ENCODE data around the gene CRYBG2. TPM values are rescaled to one million over a fixed set of nuclear protein-coding genes. Genes with fewer than 3 reads are reported as not detected.

Gene CRYBG2
- total RNA-seq, 2 donors from 2014 or later, result 3.9 to 4.8 TPM

DNA sequence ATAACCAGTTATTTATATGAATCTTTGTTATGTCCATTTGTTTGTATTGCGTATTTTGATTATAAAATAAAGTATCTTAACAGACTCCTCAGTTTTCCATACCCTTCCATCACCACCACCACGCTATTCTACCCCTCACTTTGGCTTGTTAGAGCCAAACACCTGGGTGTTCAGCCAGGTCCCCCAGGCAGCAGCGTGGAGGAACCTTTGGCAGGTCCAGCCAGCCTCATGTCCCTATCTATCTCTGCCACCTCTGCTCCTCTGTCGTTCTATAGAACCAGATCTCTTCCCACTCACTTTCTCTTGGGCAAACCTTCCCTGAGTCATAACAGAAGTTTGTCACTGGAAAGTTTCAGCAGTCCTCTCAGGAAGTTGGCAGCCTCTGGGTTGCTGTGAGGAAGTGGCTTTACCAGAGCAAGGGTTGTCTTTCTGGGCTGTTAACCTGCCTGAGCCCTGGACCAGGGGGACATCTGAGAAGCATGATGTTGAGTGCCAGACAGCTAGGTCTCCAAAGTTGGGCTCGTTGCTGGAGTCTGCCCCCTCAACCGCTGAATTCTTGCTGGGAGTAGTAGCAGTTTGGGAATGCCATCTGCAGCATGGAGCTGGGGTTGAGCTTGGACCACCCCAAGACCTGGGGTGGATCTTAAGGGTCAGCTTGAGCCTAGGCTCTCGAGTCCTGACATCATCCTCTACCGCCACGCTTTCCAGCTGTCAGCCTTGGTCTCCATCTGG is 75.0 kb downstream of the CRYBG2 start:
- peak; percentile 0 for TF ChIP-seq POLR2AphosphoS5 (IDR thresholded peaks at IDR 0.05)
- no peak for TF ChIP-seq CTCF (IDR thresholded peaks at IDR 0.05)
- peak; percentile 46 for DNase-seq (ENCODE audit: low spot score)
- Histone ChIP-seq H3K4me1 (replicated peaks) (peaks cover 23% of the 10 kb centered on the region), H3K4me3 (peak overlapping the region; percentile 77 to 91), H3K27ac (peak overlapping the region; percentile 87 to 92), H3K9me3 (no peaks in the 10 kb centered on the region), H3K36me3 (no peaks in the 10 kb centered on the region), H3K27me3 (replicated peaks; ENCODE audit: insufficient read depth) (no peaks in the 10 kb centered on the region)
- intact Hi-C loops (cut with DNase I), result loop anchor here (5.0 kb wide), 2 partner anchors 47 to 167 kb away; partner anchors contain the start of genes CEP85 and PDIK1L
- WGBS, result 36% methylated on average over 9 of the region's 9 CpGs

DNA sequence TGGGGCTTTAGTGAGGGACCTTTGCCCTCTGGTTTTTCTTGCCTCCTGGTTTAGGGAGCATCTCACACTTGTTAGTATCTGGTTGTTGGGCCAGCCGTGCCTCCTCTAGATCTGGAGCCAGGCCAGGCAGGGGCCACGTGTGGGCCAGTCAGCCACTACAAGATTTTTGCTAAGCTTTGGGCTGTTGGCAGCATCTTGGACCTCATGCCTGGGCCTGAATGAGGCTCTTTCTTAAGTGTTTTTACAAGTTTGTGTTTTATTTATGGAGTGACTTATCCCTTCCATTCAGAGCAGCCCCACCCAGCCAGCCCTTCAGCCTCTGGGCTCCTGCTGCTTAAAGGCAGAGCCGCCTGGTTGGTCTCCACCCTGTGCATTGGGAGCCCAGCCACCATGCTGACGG is 75.6 kb downstream of the CRYBG2 start:
- TF ChIP-seq CTCF (IDR thresholded peaks at IDR 0.05) (no peak), POLR2AphosphoS5 (IDR thresholded peaks at IDR 0.05) (peak; percentile 82), POLR2A (IDR thresholded peaks at IDR 0.05) (peak; percentile 27)
- H3K4me1 ChIP-seq (replicated peaks), result peaks cover 23% of the 10 kb centered on the region
- H3K4me3 ChIP-seq, result no peak overlapping the region
- H3K36me3 ChIP-seq, result no peaks in the 10 kb centered on the region
- peak; percentile 88 for DNase-seq (ENCODE audit: low spot score)
- H3K27me3 ChIP-seq (replicated peaks; ENCODE audit: insufficient read depth), result no peaks in the 10 kb centered on the region
- H3K27ac ChIP-seq, result peak overlapping the region; percentile 87 to 92
- 15% methylated on average over 4 of the region's 4 CpGs for WGBS
- intact Hi-C loops (cut with DNase I), result loop anchor here (5.0 kb wide), 2 partner anchors 46 to 166 kb away; partner anchors contain the start of genes CEP85 and PDIK1L
- H3K9me3 ChIP-seq, result no peaks in the 10 kb centered on the region

DNA sequence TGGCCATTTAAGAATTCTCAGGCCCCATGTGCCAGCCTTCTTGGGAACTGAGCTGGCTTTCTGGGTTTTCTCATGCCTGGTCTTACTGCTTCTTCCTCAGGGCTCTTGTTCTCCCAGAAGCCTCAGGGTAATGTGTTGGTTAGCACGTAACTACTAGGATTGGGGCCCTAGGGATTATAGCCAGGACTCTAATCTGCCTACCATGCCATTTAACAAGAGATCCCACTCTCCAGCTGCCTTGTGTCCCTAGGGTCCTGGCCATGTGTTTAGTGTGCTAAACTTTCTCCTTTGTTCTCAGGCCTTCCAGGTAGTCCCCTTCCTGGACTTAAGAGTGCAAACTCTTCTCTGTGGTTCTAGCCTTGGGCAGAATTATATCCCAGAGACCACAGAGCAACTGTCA is 76.2 kb downstream of the CRYBG2 start:
- TF ChIP-seq POLR2A (IDR thresholded peaks at IDR 0.05), result no peak
- no peak for TF ChIP-seq POLR2AphosphoS5 (IDR thresholded peaks at IDR 0.05)
- no peak for TF ChIP-seq CTCF (IDR thresholded peaks at IDR 0.05)
- Histone ChIP-seq H3K27ac (peak overlapping the region; percentile 87 to 92), H3K27me3 (replicated peaks; ENCODE audit: insufficient read depth) (no peaks in the 10 kb centered on the region), H3K9me3 (no peaks in the 10 kb centered on the region), H3K36me3 (no peaks in the 10 kb centered on the region), H3K4me1 (replicated peaks) (peaks cover 23% of the 10 kb centered on the region), H3K4me3 (no peak overlapping the region)
- 92% methylated on average over 1 of the region's 1 CpG for WGBS
- no peak for DNase-seq (ENCODE audit: low spot score)
- intact Hi-C loops (cut with DNase I), result loop anchor here (5.0 kb wide), 2 partner anchors 45 to 165 kb away; partner anchors contain the start of genes CEP85 and PDIK1L

DNA sequence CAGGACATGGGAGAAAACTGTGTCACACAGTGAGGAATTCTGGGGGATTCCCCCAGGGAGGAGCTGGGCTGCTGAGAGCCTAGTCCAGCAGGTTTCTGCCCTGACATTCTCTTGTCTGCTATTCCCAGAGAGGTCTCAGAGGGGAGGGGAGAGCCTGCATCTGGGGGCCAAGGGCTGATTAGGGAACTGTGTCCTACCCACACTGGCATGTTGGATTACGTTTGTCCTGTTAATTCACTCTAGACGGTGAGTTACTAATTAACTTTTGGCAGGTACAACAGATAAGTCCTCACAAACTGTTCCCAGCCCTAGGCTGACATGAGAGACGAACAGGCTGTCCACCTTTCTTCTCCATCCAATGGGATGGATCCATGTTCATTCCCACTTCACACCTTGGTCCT is 76.7 kb downstream of the CRYBG2 start:
- DNase-seq (ENCODE audit: low spot score), result no peak
- intact Hi-C loops (cut with DNase I), result loop anchor here (5.0 kb wide), 2 partner anchors 45 to 165 kb away; partner anchors contain the start of genes CEP85 and PDIK1L
- Histone ChIP-seq H3K4me1 (replicated peaks) (peaks cover 23% of the 10 kb centered on the region), H3K27ac (peak overlapping the region; percentile 87 to 92), H3K9me3 (no peaks in the 10 kb centered on the region), H3K27me3 (replicated peaks; ENCODE audit: insufficient read depth) (no peaks in the 10 kb centered on the region), H3K4me3 (no peak overlapping the region), H3K36me3 (no peaks in the 10 kb centered on the region)
- no peak for TF ChIP-seq CTCF (IDR thresholded peaks at IDR 0.05)
- no peak for TF ChIP-seq POLR2AphosphoS5 (IDR thresholded peaks at IDR 0.05)
- TF ChIP-seq POLR2A (IDR thresholded peaks at IDR 0.05), result no peak
- 51% methylated on average over 3 of the region's 3 CpGs for WGBS
